Activated naive CD8-positive, alpha-beta T cell treated with anti-CD3 and anti-CD28 coated beads, Interleukin-2, amount 50 U/mL, for 24 hours (primary cell): ENCODE measurements around the gene BORCS8.

Source experiments
- ATAC-seq: fragments of 150-1000 bp; cut with Tn5 transposase; one replicate; pipeline ENCODE4 v1.10.0; 2021
- DNase-seq: peaks from one replicate; pipeline ENCODE4 v3.0.0; 2021
- H3K27ac Mint-ChIP-seq: one replicate; pipeline ENCODE4 v1.8.0; 2021; ENCODE audit warnings: mild to moderate bottlenecking, mixed read lengths
- H3K27me3 Mint-ChIP-seq: one replicate; pipeline ENCODE4 v1.8.0; 2021; ENCODE audit warnings: mixed read lengths
- H3K36me3 Mint-ChIP-seq: one replicate; pipeline ENCODE4 v1.8.0; 2021; ENCODE audit warnings: low read depth, mixed read lengths
- H3K4me1 Mint-ChIP-seq: one replicate; pipeline ENCODE4 v1.8.0; 2021; ENCODE audit warnings: mixed read lengths
- H3K4me3 Mint-ChIP-seq: one replicate; pipeline ENCODE4 v1.8.0; 2021; ENCODE audit warnings: mild to moderate bottlenecking, moderate library complexity, mixed read lengths
- H3K9me3 Mint-ChIP-seq: one replicate; pipeline ENCODE4 v1.8.0; 2021; ENCODE audit warnings: mixed read lengths

Gene BORCS8

GRCh38 chr19:19192078-19192882 lies at the start of gene BORCS8, which contains the start of gene RFXANK:
TSS of gene BORCS8 (minus strand) at chr19:19192152. CDS start at chr19:19192117, 35 bp downstream.
TSS of gene RFXANK (plus strand) at chr19:19192258. CDS start at chr19:19193947, 1,689 bp downstream.
- H3K27me3 Mint-ChIP-seq: no peaks in the 10 kb centered on the region
- DNase-seq (peak; percentile 99), ATAC-seq (peak; percentile 87)
- H3K4me1 Mint-ChIP-seq: peaks cover 45% of the 10 kb centered on the region
- peak within 1 kb of the TSS; percentile 97 for H3K27ac Mint-ChIP-seq
- H3K4me3 Mint-ChIP-seq: peak within 1 kb of the TSS; percentile 97
- peaks cover 5% of the 10 kb centered on the region for H3K36me3 Mint-ChIP-seq
- no peaks in the 10 kb centered on the region for H3K9me3 Mint-ChIP-seq

GRCh38 chr19:19240476-19240875 lies 48.5 kb upstream of the BORCS8 start:
- Mint-ChIP-seq H3K9me3 (peaks cover 7% of the 10 kb centered on the region), H3K36me3 (peaks cover 3% of the 10 kb centered on the region), H3K4me3 (no peak overlapping the region), H3K27ac (no peak overlapping the region), H3K27me3 (peaks cover 19% of the 10 kb centered on the region), H3K4me1 (no peaks in the 10 kb centered on the region)
- DNase-seq (no peak), ATAC-seq (no peak)

DNA sequence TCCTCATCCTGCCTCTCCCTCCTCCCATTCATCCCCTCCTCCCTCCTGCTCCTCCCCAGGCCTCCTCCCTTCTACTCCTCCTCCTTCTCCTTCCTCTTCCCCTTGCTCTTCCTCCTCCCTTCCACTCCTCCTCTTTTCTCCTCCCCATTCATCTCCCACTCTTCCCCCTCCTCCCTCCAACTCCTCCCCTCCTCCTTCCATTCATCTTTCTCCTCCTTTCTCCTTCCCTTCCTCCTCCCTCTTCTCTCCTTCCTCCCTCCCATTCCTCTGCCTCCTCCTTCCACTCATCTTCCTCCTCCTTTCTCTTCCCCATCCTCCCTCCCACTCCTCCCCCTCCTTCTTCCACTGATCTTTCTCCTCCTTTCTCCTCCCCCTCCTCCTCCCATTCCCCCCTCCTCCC lies 47.7 kb upstream of the BORCS8 start:
- H3K4me1 Mint-ChIP-seq: no peaks in the 10 kb centered on the region
- H3K36me3 Mint-ChIP-seq: peaks cover 3% of the 10 kb centered on the region
- peaks cover 19% of the 10 kb centered on the region for H3K27me3 Mint-ChIP-seq
- no peak overlapping the region for H3K4me3 Mint-ChIP-seq
- peaks cover 7% of the 10 kb centered on the region for H3K9me3 Mint-ChIP-seq
- no peak overlapping the region for H3K27ac Mint-ChIP-seq
- no peak for ATAC-seq
- no peak for DNase-seq

GRCh38 chr19:19238126-19238894 lies 46.4 kb upstream of the BORCS8 start:
- H3K36me3 Mint-ChIP-seq: peaks cover 5% of the 10 kb centered on the region
- H3K4me1 Mint-ChIP-seq: no peaks in the 10 kb centered on the region
- no peak for DNase-seq
- no peak overlapping the region for H3K27ac Mint-ChIP-seq
- H3K9me3 Mint-ChIP-seq: peaks cover 12% of the 10 kb centered on the region
- no peak for ATAC-seq
- H3K4me3 Mint-ChIP-seq: no peak overlapping the region
- H3K27me3 Mint-ChIP-seq: peaks cover 17% of the 10 kb centered on the region

- H3K27me3 Mint-ChIP-seq: peaks cover 18% of the 10 kb centered on the region
- H3K36me3 Mint-ChIP-seq: peaks cover 5% of the 10 kb centered on the region
- peaks cover 12% of the 10 kb centered on the region for H3K9me3 Mint-ChIP-seq
- ATAC-seq: no peak
- no peaks in the 10 kb centered on the region for H3K4me1 Mint-ChIP-seq
- no peak for DNase-seq
- H3K4me3 Mint-ChIP-seq: no peak overlapping the region
- no peak overlapping the region for H3K27ac Mint-ChIP-seq
Observed at GRCh38 chr19:19236173-19236572, 44.2 kb upstream of the BORCS8 start.

DNA sequence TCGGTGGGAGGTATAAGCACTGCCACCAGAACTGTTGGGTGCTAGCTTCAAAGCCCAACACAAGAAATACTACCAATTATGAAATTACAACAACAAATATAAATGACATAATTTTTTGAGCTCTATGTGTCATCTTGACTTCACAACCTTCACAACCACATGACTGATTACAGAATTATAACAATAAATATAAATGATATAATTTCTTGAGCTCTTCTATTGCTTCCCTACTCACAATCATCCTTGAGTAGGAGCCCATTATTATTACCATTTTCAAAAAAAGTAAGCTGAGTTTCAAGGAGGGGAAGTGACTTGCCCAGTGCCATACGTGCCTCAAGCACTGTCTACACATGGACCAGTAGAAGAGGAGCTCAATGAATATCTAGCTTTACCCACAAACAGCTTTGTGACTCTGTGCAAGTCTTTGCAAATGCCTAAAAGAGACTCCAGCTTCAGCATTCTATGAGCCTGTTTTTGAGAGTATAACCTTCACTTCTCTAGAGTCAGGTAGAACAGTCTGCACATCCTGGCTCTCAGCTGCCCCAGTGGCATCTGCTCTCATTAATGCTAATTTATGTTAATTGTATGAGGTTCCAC lies 42.4 kb upstream of the BORCS8 start:
- ATAC-seq: no peak
- no peak overlapping the region for H3K27ac Mint-ChIP-seq
- no peak for DNase-seq
- no peak overlapping the region for H3K4me3 Mint-ChIP-seq
- H3K9me3 Mint-ChIP-seq: peaks cover 12% of the 10 kb centered on the region
- H3K27me3 Mint-ChIP-seq: peaks cover 8% of the 10 kb centered on the region
- peaks cover 5% of the 10 kb centered on the region for H3K36me3 Mint-ChIP-seq
- H3K4me1 Mint-ChIP-seq: no peaks in the 10 kb centered on the region

DNA sequence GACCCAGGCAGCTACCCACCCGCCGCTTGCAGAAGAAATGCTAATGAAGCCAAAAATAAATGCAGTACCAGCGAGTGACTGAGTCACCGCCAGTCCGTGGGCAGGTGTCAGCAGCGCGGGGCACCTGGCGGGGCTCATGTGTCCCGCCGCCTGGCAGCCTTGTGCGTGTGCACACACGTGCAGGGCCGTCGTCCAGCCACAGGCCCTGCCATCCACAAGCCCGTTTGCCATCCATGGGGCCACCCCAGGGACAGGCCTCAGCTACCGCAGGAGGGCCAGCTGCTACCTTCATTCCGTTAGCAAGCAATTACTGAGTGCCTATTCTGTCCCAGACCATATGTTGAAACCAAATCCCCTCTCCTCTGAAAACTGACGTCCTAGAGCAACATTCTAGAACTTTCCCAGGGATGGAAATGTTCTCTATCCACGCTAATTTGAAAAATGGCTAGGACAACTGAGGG lies 40.3 kb upstream of the BORCS8 start:
- Mint-ChIP-seq H3K27ac (no peak overlapping the region), H3K4me1 (no peaks in the 10 kb centered on the region), H3K27me3 (peaks cover 12% of the 10 kb centered on the region), H3K36me3 (peaks cover 5% of the 10 kb centered on the region), H3K4me3 (no peak overlapping the region), H3K9me3 (peaks cover 12% of the 10 kb centered on the region)
- ATAC-seq (no peak), DNase-seq (no peak)

DNA sequence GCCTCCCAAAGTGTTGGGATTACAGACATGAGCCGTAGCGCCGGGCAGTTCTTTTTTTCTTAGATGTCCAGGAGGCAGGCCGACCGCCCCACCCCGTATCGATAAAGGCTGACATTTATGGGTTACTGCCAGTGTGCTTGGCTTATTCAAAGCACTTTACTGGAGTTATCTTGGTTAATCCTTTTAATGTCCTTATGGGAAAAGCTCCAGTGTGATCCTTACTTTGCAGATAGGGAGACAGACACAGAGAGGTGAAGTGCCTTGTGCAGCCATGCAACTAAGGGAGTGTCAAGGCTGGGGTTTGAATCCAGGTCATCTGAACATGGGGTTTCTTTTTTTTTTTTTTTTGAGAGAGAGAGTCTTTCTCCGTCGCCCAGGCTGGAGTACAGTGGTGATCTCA lies 39.0 kb upstream of the BORCS8 start:
- peaks cover 7% of the 10 kb centered on the region for H3K9me3 Mint-ChIP-seq
- no peak for ATAC-seq
- H3K4me3 Mint-ChIP-seq: no peak overlapping the region
- no peak overlapping the region for H3K27ac Mint-ChIP-seq
- no peak for DNase-seq
- H3K36me3 Mint-ChIP-seq: peaks cover 3% of the 10 kb centered on the region
- peaks cover 10% of the 10 kb centered on the region for H3K27me3 Mint-ChIP-seq
- H3K4me1 Mint-ChIP-seq: no peaks in the 10 kb centered on the region

DNA sequence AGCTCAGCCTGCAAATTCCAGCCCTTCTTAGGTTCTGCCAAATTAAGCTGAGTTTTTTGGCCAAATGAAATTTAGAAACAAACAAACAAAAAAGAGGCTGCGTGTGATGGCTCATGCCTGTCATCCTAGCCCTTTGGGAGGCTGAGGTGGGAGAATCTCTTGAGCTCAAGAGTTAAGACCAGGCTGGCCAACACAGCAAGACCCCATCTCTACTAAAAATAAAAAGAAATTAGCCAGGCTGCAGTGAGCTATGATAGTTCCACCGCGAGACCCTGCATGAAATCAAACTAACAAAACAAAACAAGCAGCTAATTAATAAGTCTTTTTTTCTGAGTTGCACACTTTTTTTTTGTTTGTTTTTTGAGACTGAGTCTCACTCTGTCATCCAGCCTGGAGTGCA lies 37.7 kb upstream of the BORCS8 start:
- Mint-ChIP-seq H3K4me3 (no peak overlapping the region), H3K36me3 (peaks cover 3% of the 10 kb centered on the region), H3K27ac (no peak overlapping the region), H3K4me1 (peaks cover 2% of the 10 kb centered on the region), H3K9me3 (peaks cover 4% of the 10 kb centered on the region), H3K27me3 (peaks cover 13% of the 10 kb centered on the region)
- DNase-seq (no peak), ATAC-seq (no peak)

DNA sequence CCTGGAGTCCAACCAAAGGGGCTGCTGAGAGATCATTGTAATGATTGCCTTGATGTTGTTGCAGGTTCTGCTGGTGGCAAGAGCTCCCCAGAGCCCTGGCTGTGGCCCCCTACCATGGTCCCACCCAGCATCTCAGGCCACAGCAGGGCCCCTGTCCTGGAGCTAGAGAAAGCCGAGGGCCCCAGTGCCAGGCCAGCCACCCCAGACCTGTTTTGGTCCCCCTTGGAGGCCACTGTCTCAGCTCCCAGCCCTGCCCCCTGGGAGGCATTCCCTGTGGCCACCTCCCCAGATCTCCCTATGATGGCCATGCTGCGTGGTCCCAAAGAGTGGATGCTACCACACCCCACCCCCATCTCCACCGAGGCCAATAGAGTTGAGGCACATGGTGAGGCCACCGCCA lies 35.3 kb upstream of the BORCS8 start:
- Mint-ChIP-seq H3K36me3 (no peaks in the 10 kb centered on the region), H3K27ac (no peak overlapping the region), H3K27me3 (peaks cover 22% of the 10 kb centered on the region), H3K9me3 (no peaks in the 10 kb centered on the region), H3K4me1 (peaks cover 2% of the 10 kb centered on the region), H3K4me3 (no peak overlapping the region)
- DNase-seq (no peak), ATAC-seq (no peak)

DNA sequence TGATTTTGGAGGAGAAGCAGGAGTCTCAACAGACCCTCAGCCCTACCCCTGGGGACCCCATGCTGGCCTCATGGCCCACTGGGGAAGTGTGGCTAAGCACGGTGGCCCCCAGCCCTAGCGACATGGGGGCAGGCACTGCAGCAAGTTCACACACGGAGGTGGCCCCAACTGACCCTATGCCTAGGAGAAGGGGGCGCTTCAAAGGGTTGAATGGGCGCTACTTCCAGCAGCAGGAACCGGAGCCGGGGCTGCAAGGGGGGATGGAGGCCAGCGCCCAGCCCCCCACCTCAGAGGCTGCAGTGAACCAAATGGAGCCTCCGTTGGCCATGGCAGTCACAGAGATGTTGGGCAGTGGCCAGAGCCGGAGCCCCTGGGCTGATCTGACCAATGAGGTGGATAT lies 34.7 kb upstream of the BORCS8 start:
- H3K9me3 Mint-ChIP-seq: no peaks in the 10 kb centered on the region
- H3K27ac Mint-ChIP-seq: no peak overlapping the region
- H3K4me3 Mint-ChIP-seq: no peak overlapping the region
- peaks cover 22% of the 10 kb centered on the region for H3K27me3 Mint-ChIP-seq
- H3K4me1 Mint-ChIP-seq: peaks cover 2% of the 10 kb centered on the region
- ATAC-seq (no peak), DNase-seq (no peak)
- H3K36me3 Mint-ChIP-seq: no peaks in the 10 kb centered on the region

- DNase-seq (no peak), ATAC-seq (no peak)
- Mint-ChIP-seq H3K27me3 (peaks cover 22% of the 10 kb centered on the region), H3K27ac (no peak overlapping the region), H3K36me3 (no peaks in the 10 kb centered on the region), H3K4me1 (peaks cover 2% of the 10 kb centered on the region), H3K4me3 (no peak overlapping the region), H3K9me3 (no peaks in the 10 kb centered on the region)
Observed at GRCh38 chr19:19226204-19226603, 34.3 kb upstream of the BORCS8 start.

GRCh38 chr19:19224852-19225494 lies 33.0 kb upstream of the BORCS8 start:
- Mint-ChIP-seq H3K9me3 (no peaks in the 10 kb centered on the region), H3K36me3 (no peaks in the 10 kb centered on the region), H3K27me3 (peaks cover 22% of the 10 kb centered on the region), H3K4me3 (peak overlapping the region; percentile 56), H3K4me1 (peaks cover 2% of the 10 kb centered on the region), H3K27ac (no peak overlapping the region)
- DNase-seq (peak; percentile 77), ATAC-seq (peak; percentile 87)

- Mint-ChIP-seq H3K4me1 (peaks cover 2% of the 10 kb centered on the region), H3K4me3 (no peak overlapping the region), H3K27me3 (peaks cover 22% of the 10 kb centered on the region), H3K27ac (no peak overlapping the region), H3K36me3 (no peaks in the 10 kb centered on the region), H3K9me3 (no peaks in the 10 kb centered on the region)
- ATAC-seq (no peak), DNase-seq (no peak)
Observed at GRCh38 chr19:19224150-19224851, 32.3 kb upstream of the BORCS8 start.
